HEK293 (cell line): ENCODE data around the gene RRP8.

Experiments
- CTCF ChIP-seq: fragments of 450-650 bp; formaldehyde crosslinking; IDR thresholded peaks from 2 replicates; pipeline ENCODE4 v1.5.1; 2016; ENCODE audit warnings: missing biosample characterization, missing genetic modification characterization
- KLF1 ChIP-seq: fragments of 450-650 bp; formaldehyde crosslinking; IDR thresholded peaks from 2 replicates; pipeline ENCODE4 v1.5.1; 2016; ENCODE audit warnings: missing biosample characterization, missing genetic modification characterization
- WT1 ChIP-seq: fragments of 450-650 bp; formaldehyde crosslinking; IDR thresholded peaks from 2 replicates; pipeline ENCODE4 v1.5.1; 2016; ENCODE audit warnings: missing biosample characterization, missing genetic modification characterization
- ZNF175 ChIP-seq: fragments of 450-650 bp; formaldehyde crosslinking; IDR thresholded peaks from 2 replicates; pipeline ENCODE4 v1.5.1; 2016; ENCODE audit warnings: missing biosample characterization, missing genetic modification characterization
- ZNF2 ChIP-seq: fragments of 450-650 bp; formaldehyde crosslinking; IDR thresholded peaks from 2 replicates; pipeline ENCODE4 v1.5.1; 2016; ENCODE audit warnings: missing biosample characterization, missing genetic modification characterization
- TF ChIP-seq, protein P1 (sequence below): fragments of 450-650 bp; formaldehyde crosslinking; conservative IDR thresholded peaks from 2 replicates; pipeline ENCODE4 v1.5.1; 2016; ENCODE audit warnings: low read depth, missing biosample characterization, missing genetic modification characterization
- TF ChIP-seq, protein P2 (sequence below): fragments of 450-650 bp; formaldehyde crosslinking; IDR thresholded peaks from 2 replicates; pipeline ENCODE4 v1.5.1; 2016; ENCODE audit warnings: missing biosample characterization, missing genetic modification characterization

DNA sequence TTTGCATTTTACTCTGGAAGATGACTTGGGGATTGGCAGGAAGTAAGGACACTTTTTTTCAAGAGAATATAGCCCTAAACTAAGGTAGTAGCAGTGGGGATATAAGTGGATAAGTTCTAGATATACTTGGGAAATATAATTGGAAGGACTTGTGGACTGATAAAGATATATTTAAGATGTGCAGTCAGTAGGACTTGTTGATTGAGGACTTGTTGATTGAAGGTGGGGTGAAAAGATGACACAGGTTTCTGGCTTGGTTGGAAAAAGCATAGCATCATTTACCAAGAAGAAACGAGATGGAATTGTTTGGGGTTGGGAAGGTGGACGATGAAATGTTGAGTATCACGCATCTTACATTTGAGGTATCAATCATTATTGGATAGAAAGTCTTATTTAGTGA is 10.1 kb upstream of the RRP8 start:
- TF ChIP-seq, protein P1, sequence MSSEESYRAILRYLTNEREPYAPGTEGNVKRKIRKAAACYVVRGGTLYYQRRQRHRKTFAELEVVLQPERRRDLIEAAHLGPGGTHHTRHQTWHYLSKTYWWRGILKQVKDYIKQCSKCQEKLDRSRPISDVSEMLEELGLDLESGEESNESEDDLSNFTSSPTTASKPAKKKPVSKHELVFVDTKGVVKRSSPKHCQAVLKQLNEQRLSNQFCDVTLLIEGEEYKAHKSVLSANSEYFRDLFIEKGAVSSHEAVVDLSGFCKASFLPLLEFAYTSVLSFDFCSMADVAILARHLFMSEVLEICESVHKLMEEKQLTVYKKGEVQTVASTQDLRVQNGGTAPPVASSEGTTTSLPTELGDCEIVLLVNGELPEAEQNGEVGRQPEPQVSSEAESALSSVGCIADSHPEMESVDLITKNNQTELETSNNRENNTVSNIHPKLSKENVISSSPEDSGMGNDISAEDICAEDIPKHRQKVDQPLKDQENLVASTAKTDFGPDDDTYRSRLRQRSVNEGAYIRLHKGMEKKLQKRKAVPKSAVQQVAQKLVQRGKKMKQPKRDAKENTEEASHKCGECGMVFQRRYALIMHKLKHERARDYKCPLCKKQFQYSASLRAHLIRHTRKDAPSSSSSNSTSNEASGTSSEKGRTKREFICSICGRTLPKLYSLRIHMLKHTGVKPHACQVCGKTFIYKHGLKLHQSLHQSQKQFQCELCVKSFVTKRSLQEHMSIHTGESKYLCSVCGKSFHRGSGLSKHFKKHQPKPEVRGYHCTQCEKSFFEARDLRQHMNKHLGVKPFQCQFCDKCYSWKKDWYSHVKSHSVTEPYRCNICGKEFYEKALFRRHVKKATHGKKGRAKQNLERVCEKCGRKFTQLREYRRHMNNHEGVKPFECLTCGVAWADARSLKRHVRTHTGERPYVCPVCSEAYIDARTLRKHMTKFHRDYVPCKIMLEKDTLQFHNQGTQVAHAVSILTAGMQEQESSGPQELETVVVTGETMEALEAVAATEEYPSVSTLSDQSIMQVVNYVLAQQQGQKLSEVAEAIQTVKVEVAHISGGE (tag by site-specific recombination) = no peak
- TF ChIP-seq WT1 (no peak), ZNF175 (tag by site-specific recombination) (no peak), ZNF2 (no peak), CTCF (tag by site-specific recombination) (no peak), KLF1 (tag by site-specific recombination) (no peak)
- TF ChIP-seq, protein P2, sequence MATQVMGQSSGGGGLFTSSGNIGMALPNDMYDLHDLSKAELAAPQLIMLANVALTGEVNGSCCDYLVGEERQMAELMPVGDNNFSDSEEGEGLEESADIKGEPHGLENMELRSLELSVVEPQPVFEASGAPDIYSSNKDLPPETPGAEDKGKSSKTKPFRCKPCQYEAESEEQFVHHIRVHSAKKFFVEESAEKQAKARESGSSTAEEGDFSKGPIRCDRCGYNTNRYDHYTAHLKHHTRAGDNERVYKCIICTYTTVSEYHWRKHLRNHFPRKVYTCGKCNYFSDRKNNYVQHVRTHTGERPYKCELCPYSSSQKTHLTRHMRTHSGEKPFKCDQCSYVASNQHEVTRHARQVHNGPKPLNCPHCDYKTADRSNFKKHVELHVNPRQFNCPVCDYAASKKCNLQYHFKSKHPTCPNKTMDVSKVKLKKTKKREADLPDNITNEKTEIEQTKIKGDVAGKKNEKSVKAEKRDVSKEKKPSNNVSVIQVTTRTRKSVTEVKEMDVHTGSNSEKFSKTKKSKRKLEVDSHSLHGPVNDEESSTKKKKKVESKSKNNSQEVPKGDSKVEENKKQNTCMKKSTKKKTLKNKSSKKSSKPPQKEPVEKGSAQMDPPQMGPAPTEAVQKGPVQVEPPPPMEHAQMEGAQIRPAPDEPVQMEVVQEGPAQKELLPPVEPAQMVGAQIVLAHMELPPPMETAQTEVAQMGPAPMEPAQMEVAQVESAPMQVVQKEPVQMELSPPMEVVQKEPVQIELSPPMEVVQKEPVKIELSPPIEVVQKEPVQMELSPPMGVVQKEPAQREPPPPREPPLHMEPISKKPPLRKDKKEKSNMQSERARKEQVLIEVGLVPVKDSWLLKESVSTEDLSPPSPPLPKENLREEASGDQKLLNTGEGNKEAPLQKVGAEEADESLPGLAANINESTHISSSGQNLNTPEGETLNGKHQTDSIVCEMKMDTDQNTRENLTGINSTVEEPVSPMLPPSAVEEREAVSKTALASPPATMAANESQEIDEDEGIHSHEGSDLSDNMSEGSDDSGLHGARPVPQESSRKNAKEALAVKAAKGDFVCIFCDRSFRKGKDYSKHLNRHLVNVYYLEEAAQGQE (tag by site-specific recombination) = no peak
